ENCODE data around the gene TENM4. TPM values are rescaled to one million over a fixed set of nuclear protein-coding genes. Genes with fewer than 3 reads are reported as not detected.
"Not testable (repeated sequence)": the region's sequence is repeated elsewhere in the genome, so short reads cannot be mapped to it uniquely, and the experiment has no call there.

Gene TENM4
- total RNA-seq, 1 donor from 2014 or later: 50.7 TPM

- TF ChIP-seq, protein P1, sequence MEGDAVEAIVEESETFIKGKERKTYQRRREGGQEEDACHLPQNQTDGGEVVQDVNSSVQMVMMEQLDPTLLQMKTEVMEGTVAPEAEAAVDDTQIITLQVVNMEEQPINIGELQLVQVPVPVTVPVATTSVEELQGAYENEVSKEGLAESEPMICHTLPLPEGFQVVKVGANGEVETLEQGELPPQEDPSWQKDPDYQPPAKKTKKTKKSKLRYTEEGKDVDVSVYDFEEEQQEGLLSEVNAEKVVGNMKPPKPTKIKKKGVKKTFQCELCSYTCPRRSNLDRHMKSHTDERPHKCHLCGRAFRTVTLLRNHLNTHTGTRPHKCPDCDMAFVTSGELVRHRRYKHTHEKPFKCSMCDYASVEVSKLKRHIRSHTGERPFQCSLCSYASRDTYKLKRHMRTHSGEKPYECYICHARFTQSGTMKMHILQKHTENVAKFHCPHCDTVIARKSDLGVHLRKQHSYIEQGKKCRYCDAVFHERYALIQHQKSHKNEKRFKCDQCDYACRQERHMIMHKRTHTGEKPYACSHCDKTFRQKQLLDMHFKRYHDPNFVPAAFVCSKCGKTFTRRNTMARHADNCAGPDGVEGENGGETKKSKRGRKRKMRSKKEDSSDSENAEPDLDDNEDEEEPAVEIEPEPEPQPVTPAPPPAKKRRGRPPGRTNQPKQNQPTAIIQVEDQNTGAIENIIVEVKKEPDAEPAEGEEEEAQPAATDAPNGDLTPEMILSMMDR (IDR thresholded peaks at IDR 0.05; ENCODE audit: partially characterized antibody, unreplicated experiment): no peak
Observed at GRCh38 chr11:78642979-78643675, 797.7 kb downstream of the TENM4 start.

DNA sequence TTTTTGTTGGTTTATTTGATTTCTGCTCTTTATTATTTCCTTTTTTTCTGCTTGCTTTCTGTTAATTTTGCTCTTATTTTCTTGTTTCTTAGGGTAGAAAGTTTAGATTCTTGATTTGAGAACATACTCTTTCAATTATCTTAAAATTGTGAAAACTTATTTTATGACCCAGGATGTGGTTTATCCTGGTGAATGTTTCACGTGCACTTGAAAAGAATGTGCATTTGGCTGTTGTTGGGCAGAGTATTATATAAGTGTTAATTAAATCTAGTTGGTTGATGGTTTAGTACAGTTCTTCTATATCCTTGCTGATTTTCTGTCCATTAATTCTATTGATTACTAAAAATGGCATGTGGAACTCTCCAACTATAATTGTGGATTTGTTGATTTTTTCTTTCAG, 799.3 kb downstream of the TENM4 start:
- Mint-ChIP-seq H3K4me1 (ENCODE audit: low read depth, unreplicated experiment) (no peaks in the 10 kb centered on the region), H3K4me3 (ENCODE audit: unreplicated experiment) (no peak overlapping the region)

More at GRCh38 chr11:78642979-78643675, 797.7 kb downstream of the TENM4 start:
- H3K36me3 Mint-ChIP-seq (ENCODE audit: unreplicated experiment): peaks cover 3% of the 10 kb centered on the region
- no peak overlapping the region for H3K4me3 Mint-ChIP-seq (ENCODE audit: unreplicated experiment)
- no peaks in the 10 kb centered on the region for H3K27me3 Mint-ChIP-seq (ENCODE audit: unreplicated experiment)
- no peaks in the 10 kb centered on the region for H3K4me1 Mint-ChIP-seq (ENCODE audit: low read depth, unreplicated experiment)
- no peak for DNase-seq
- no peak overlapping the region for H3K27ac Mint-ChIP-seq (ENCODE audit: unreplicated experiment)
- no peaks in the 10 kb centered on the region for H3K9me3 Mint-ChIP-seq (ENCODE audit: unreplicated experiment)

GRCh38 chr11:78638704-78639380, 802.0 kb downstream of the TENM4 start:
- Mint-ChIP-seq H3K4me1 (ENCODE audit: low read depth, unreplicated experiment) (no peaks in the 10 kb centered on the region), H3K4me3 (ENCODE audit: unreplicated experiment) (no peak overlapping the region), H3K9me3 (ENCODE audit: unreplicated experiment) (no peaks in the 10 kb centered on the region), H3K27ac (ENCODE audit: unreplicated experiment) (no peak overlapping the region), H3K27me3 (ENCODE audit: unreplicated experiment) (peaks cover 1% of the 10 kb centered on the region), H3K36me3 (ENCODE audit: unreplicated experiment) (peaks cover 11% of the 10 kb centered on the region)
- TF ChIP-seq, protein P1 (IDR thresholded peaks at IDR 0.05; ENCODE audit: partially characterized antibody, unreplicated experiment): no peak
- DNase-seq: no peak

More for the DNA sequence above, 799.3 kb downstream of the TENM4 start:
- DNase-seq: no peak
- Mint-ChIP-seq H3K27ac (ENCODE audit: unreplicated experiment) (no peak overlapping the region), H3K9me3 (ENCODE audit: unreplicated experiment) (no peaks in the 10 kb centered on the region), H3K36me3 (ENCODE audit: unreplicated experiment) (peaks cover 4% of the 10 kb centered on the region), H3K27me3 (ENCODE audit: unreplicated experiment) (no peaks in the 10 kb centered on the region)
- TF ChIP-seq, protein P1 (IDR thresholded peaks at IDR 0.05; ENCODE audit: partially characterized antibody, unreplicated experiment): no peak

GRCh38 chr11:78637527-78637926, 803.3 kb downstream of the TENM4 start:
- DNase-seq; H3K27me3 Mint-ChIP-seq (ENCODE audit: unreplicated experiment); H3K9me3 Mint-ChIP-seq (ENCODE audit: unreplicated experiment); H3K4me1 Mint-ChIP-seq (ENCODE audit: low read depth, unreplicated experiment); H3K27ac Mint-ChIP-seq (ENCODE audit: unreplicated experiment); H3K4me3 Mint-ChIP-seq (ENCODE audit: unreplicated experiment): not testable (repeated sequence)
- H3K36me3 Mint-ChIP-seq (ENCODE audit: unreplicated experiment): peaks cover 16% of the 10 kb centered on the region

DNA sequence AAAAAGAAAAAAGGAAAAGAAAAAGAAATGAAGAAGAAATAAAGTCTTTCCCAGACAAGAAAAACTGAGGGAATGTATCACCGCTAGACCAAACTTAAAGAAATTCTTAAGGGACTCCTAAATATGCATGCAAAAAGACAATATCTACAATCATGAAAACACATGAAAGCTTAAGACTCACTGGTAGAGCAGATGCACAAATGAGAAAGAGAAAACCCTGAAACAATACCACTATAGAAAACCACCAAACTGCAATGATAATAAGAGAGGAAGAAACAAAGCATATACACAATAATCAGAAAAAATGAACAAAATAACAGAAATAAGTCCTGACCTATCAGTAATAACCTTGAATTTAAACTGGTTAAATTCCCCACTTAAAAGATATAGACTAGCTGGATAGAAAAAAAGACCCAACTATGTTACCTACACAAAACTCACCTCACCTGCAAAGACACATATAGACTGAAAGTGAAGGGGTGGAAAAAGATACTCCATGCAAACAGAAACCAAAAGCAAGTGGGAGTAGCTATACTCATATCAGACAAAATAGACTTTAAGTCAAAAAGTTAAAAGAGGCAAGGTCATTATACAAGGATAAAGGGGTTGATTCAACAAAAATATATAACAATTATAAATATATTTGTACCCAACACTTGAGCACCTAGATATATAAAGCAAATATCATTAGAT, 804.9 kb downstream of the TENM4 start:
- TF ChIP-seq, protein P1 (IDR thresholded peaks at IDR 0.05; ENCODE audit: partially characterized antibody, unreplicated experiment): no peak
- DNase-seq: no peak
- Mint-ChIP-seq H3K27me3 (ENCODE audit: unreplicated experiment) (peaks cover 1% of the 10 kb centered on the region), H3K4me3 (ENCODE audit: unreplicated experiment) (no peak overlapping the region), H3K9me3 (ENCODE audit: unreplicated experiment) (no peaks in the 10 kb centered on the region), H3K27ac (ENCODE audit: unreplicated experiment) (no peak overlapping the region), H3K4me1 (ENCODE audit: low read depth, unreplicated experiment) (no peaks in the 10 kb centered on the region), H3K36me3 (ENCODE audit: unreplicated experiment) (peaks cover 20% of the 10 kb centered on the region)
